ENCODE data around the gene RIN2. TPM values are rescaled to one million over a fixed set of nuclear protein-coding genes. Genes with fewer than 3 reads are reported as not detected.

The RIN2 gene
- total and polyA plus RNA-seq, 2 experiments from 2014 or later = 0.08 to 1.4 TPM

GRCh38 chr20:19741924-19742323 lies 16.1 kb upstream of the RIN2 start (continued):
- no peak for TF ChIP-seq ZNF462 (CRISPR knock-in tag; IDR thresholded peaks at IDR 0.05)

GRCh38 chr20:19742974-19743639 lies 15.0 kb upstream of the RIN2 start:
- H3K79me2 ChIP-seq (replicated peaks; ENCODE audit: insufficient read depth) = no peaks in the 10 kb centered on the region
- Mint-ChIP-seq H3K4me1 (peaks cover 19% of the 10 kb centered on the region), H3K36me3 (ENCODE audit: low read depth) (peaks cover 3% of the 10 kb centered on the region; the same call in 2 of the 3 replicates), H3K9me3 (peaks cover 7% of the 10 kb centered on the region), H3K27me3 (ENCODE audit: insufficient read depth, low read depth, poor library complexity) (peaks cover 1% of the 10 kb centered on the region), H3K4me3 (no peak overlapping the region), H3K27ac (no peak overlapping the region)
- no peaks in the 10 kb centered on the region for H3K36me3 ChIP-seq (ENCODE audit: insufficient read depth)
- H2AFZ ChIP-seq = peak overlapping the region; percentile 74; the same call in 1 of the 2 replicates
- no peak overlapping the region for H3K4me2 ChIP-seq
- no peaks in the 10 kb centered on the region for H3K27me3 ChIP-seq (ENCODE audit: insufficient read depth)
- H3K27ac ChIP-seq (ENCODE audit: low read depth) = no peak overlapping the region
- DNase-seq (ENCODE audit: low spot score) (no peak), ATAC-seq (no peak)
- H3K4me3 ChIP-seq = no peak overlapping the region
- TF ChIP-seq ZNF462 (CRISPR knock-in tag; IDR thresholded peaks at IDR 0.05) (no peak), POLR2AphosphoS5 (IDR thresholded peaks at IDR 0.05; ENCODE audit: low read depth) (no peak)
- no peaks in the 10 kb centered on the region for H3K4me1 ChIP-seq (ENCODE audit: insufficient read depth)
- H3F3A ChIP-seq (replicated peaks; ENCODE audit: low read depth) = no peaks in the 10 kb centered on the region
- peaks cover 9% of the 10 kb centered on the region; the same call in 1 of the 2 replicates for H3K9me2 ChIP-seq (ENCODE audit: insufficient read depth)
- H4K20me1 ChIP-seq (replicated peaks; ENCODE audit: insufficient read depth) = no peaks in the 10 kb centered on the region

All from GM23338 (cell line).